SK-N-MC (cell line): ENCODE data around the gene KLF7.

ENCODE experiments used
- EZH2 ChIP-seq: fragments of 200-600 bp; sonication (generic); IDR thresholded peaks from one replicate; pipeline ENCODE4 v1.6.1; 2017; ENCODE audit warnings: antibody characterized with exemption
- FOXP2 ChIP-seq: optimal IDR thresholded peaks from 2 replicates; pipeline ENCODE3; 2011; ENCODE audit warnings: mild to moderate bottlenecking, moderate library complexity; ENCODE audit not compliant: insufficient read depth; ENCODE audit errors: extremely low read length, control extremely low read depth
- POLR2AphosphoS5 ChIP-seq: IDR thresholded peaks from 2 replicates; pipeline ENCODE4 v1.6.1; 2012; ENCODE audit warnings: mild to moderate bottlenecking, low read depth, low read length, borderline replicate concordance

DNA sequence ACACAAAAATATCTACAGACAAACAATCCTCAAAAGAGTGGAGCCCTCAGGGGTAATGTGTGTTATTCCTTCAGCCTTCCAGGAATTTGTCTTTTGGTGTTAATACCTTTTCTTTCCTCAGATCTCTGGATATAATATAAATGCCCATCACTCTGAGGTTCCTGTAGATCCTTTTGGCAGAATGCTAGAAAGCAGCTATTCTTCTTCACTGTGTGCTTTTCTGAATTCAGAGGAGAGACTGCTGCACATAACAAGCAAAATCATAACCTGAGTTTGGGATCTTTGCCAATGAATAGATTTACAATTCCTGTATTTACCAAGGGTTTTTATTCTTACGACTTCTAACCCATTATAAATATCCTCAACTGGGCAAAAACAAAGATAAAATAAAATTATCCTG lies 57.3 kb downstream of the KLF7 start:
- TF ChIP-seq EZH2 = no peak
- no peak for TF ChIP-seq POLR2AphosphoS5
- TF ChIP-seq FOXP2 = no peak
